GM12878 (cell line): ENCODE results near the gene WWOX.

ENCODE experiments used
- CBX5 ChIP-seq: sonication (generic); IDR thresholded peaks from 2 replicates; pipeline ENCODE4 v1.6.1; 2016; ENCODE audit warnings: low read depth, moderate library complexity, mild to moderate bottlenecking, inconsistent platforms
- MYC ChIP-seq: IDR thresholded peaks from 2 replicates; pipeline ENCODE4 v1.6.1; 2011; ENCODE audit warnings: mild to moderate bottlenecking, low read length, moderate library complexity, inconsistent platforms; ENCODE audit not compliant: insufficient read depth, insufficient replicate concordance, insufficient read length, severe bottlenecking

GRCh38 chr16:79074541-79074940 is 975.1 kb downstream of the WWOX start:
- no peak for TF ChIP-seq MYC
- no peak for TF ChIP-seq CBX5
